ENCODE measurements around the gene MALT1.

- TF ChIP-seq SIN3A (IDR thresholded peaks at IDR 0.05; ENCODE audit: borderline replicate concordance, insufficient read depth, low read length) (no peak), FOXP2 (optimal IDR thresholded peaks at IDR 0.05; ENCODE audit: borderline replicate concordance, extremely low read depth, extremely low read length, insufficient read depth) (no peak), REST (IDR thresholded peaks at IDR 0.05; ENCODE audit: insufficient read depth in 1 of 2, low read depth in 2 of 2, low read length in 2 of 2) (no peak), TAF1 (IDR thresholded peaks at IDR 0.05; ENCODE audit: borderline replicate concordance, insufficient read depth, low read length) (no peak), POLR2AphosphoS5 (IDR thresholded peaks at IDR 0.05; ENCODE audit: low read depth, low read length) (no peak)
Observed at GRCh38 chr18:58668211-58668610, 3.1 kb upstream of the MALT1 start.
